HG02840 (cell line): ENCODE measurements around the gene CLMN.

Experiments used
- ATAC-seq: cut with Tn5 transposase; IDR thresholded peaks from one replicate; pipeline ENCODE4 v1.9.1; 2021; ENCODE audit warnings: mild to moderate bottlenecking, moderate library complexity, moderate number of reproducible peaks; ENCODE audit not compliant: unreplicated experiment, low FRiP score

CLMN gene

GRCh38 chr14:95322651-95323050, 2.9 kb upstream of the CLMN start:
- no peak for ATAC-seq

- no peak for ATAC-seq
Observed at GRCh38 chr14:95321693-95322455, 2.2 kb upstream of the CLMN start.

GRCh38 chr14:95320955-95321600, 1.4 kb upstream of the CLMN start:
- no peak for ATAC-seq

- ATAC-seq = no peak
Observed at GRCh38 chr14:95320078-95320895, 579 bp upstream of the CLMN start.

- ATAC-seq = no peak
Observed at GRCh38 chr14:95318399-95319311, 1.1 kb downstream of the CLMN start.

- ATAC-seq = no peak
Observed at GRCh38 chr14:95317817-95318343, 1.8 kb downstream of the CLMN start.

- no peak for ATAC-seq
Observed at GRCh38 chr14:95316821-95317220, 2.9 kb downstream of the CLMN start.

- ATAC-seq = no peak
Observed at GRCh38 chr14:95315579-95315978, 4.1 kb downstream of the CLMN start.

GRCh38 chr14:95315156-95315555, 4.6 kb downstream of the CLMN start:
- no peak for ATAC-seq

- ATAC-seq = no peak
Observed at GRCh38 chr14:95314609-95315008, 5.1 kb downstream of the CLMN start.

- ATAC-seq = no peak
Observed at GRCh38 chr14:95313707-95314106, 6.0 kb downstream of the CLMN start.

- no peak for ATAC-seq
Observed at GRCh38 chr14:95313190-95313589, 6.5 kb downstream of the CLMN start.

GRCh38 chr14:95312311-95312710, 7.4 kb downstream of the CLMN start:
- ATAC-seq = no peak

GRCh38 chr14:95311752-95312151, 8.0 kb downstream of the CLMN start:
- ATAC-seq = no peak

GRCh38 chr14:95310635-95311380, 8.9 kb downstream of the CLMN start:
- no peak for ATAC-seq

- ATAC-seq = no peak
Observed at GRCh38 chr14:95309261-95310051, 10.3 kb downstream of the CLMN start.

GRCh38 chr14:95308073-95308472, 11.6 kb downstream of the CLMN start:
- ATAC-seq = no peak

GRCh38 chr14:95307402-95308041, 12.2 kb downstream of the CLMN start:
- no peak for ATAC-seq
